ENCODE data around the gene PURA. TPM values are rescaled to one million over a fixed set of nuclear protein-coding genes. Genes with fewer than 3 reads are reported as not detected.

The PURA gene
- 11.1 and 12.0 TPM in 2 replicates for total RNA-seq

DNA sequence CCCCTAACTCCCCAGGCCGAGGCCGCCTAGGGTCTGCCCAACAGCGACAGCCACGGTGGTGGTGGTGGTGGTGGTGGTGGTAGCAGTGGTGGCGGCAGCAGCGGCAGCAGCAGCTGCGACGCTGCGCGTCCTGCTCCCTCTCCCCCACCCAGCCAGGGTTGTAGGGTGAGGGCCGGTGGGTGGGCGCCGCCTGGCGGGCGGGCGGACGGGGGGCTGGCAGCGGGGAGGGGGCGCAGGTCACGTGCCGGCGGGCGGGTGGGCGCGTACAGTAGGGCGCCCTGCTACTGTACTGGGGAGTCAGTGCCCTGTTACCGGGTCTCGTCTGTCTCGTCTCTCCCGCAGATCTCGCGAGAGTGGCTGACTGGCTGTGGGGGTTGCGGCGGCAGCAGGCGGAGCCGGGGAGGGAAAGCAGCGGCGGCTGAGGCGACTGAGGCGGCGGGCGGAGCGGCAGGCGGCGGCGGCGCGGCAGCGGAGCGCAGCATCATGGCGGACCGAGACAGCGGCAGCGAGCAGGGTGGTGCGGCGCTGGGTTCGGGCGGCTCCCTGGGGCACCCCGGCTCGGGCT is at the start of gene PURA:
TSS of gene PURA (plus strand) at position 411 of the 565 bp plus-strand sequence. CDS start at position 484, 73 bp downstream.
- H3K27me3 Mint-ChIP-seq = peaks cover 34% of the 10 kb centered on the region
- H3K36me3 Mint-ChIP-seq (ENCODE audit: low read depth) = peaks cover 14% of the 10 kb centered on the region
- H3K4me3 Mint-ChIP-seq = peak within 1 kb of the TSS; percentile 92
- DNase-seq = peak; percentile 99
- peaks cover 58% of the 10 kb centered on the region for H3K4me1 Mint-ChIP-seq
- H3K9me3 Mint-ChIP-seq = no peaks in the 10 kb centered on the region
- intact Hi-C loops (cut with micrococcal nuclease) = loop anchor here (2.0 to 10.0 kb wide), 5 partner anchors 17 to 591 kb away; partner anchors contain the start of genes SRA1 and ZMAT2
- H3K27ac Mint-ChIP-seq = peak within 1 kb of the TSS; percentile 96

GRCh38 chr5:140072812-140073211 is 41.1 kb upstream of the PURA start:
- Mint-ChIP-seq H3K27ac (no peak overlapping the region), H3K9me3 (no peaks in the 10 kb centered on the region), H3K36me3 (ENCODE audit: low read depth) (no peaks in the 10 kb centered on the region), H3K4me3 (no peak overlapping the region), H3K4me1 (peaks cover 2% of the 10 kb centered on the region), H3K27me3 (peaks cover 44% of the 10 kb centered on the region)
- intact Hi-C loops (cut with micrococcal nuclease) = loop anchor here (1.0 to 10.0 kb wide), 3 partner anchors 71 to 282 kb away; no protein-coding TSS in a partner anchor
- no peak for DNase-seq

DNA sequence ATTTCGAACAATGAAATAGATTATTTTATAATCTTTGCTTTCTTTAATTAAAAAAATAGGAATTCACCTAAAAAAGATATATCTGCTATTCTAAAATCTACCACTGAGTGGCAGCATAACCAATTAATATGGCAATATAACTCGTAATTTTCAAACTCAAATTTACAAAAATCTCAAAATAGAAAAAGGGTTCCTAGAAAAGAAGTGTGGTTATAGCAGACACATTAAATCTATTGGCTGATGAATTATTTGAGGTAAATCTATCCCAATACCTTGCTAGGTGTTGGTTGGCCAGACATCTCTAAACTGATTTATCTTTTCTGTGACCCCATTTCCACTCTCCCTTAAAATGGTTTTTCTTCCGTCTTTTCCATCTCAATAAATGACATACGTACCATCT is 40.6 kb upstream of the PURA start:
- no peak overlapping the region for H3K4me3 Mint-ChIP-seq
- intact Hi-C loops (cut with micrococcal nuclease) = loop anchor here (1.0 to 10.0 kb wide), 3 partner anchors 71 to 282 kb away; no protein-coding TSS in a partner anchor
- peaks cover 2% of the 10 kb centered on the region for H3K4me1 Mint-ChIP-seq
- H3K27ac Mint-ChIP-seq = no peak overlapping the region
- peaks cover 43% of the 10 kb centered on the region for H3K27me3 Mint-ChIP-seq
- DNase-seq = no peak
- H3K9me3 Mint-ChIP-seq = no peaks in the 10 kb centered on the region
- no peaks in the 10 kb centered on the region for H3K36me3 Mint-ChIP-seq (ENCODE audit: low read depth)

GRCh38 chr5:140075371-140075770 is 38.5 kb upstream of the PURA start:
- DNase-seq = no peak
- Mint-ChIP-seq H3K4me3 (no peak overlapping the region), H3K27me3 (peaks cover 33% of the 10 kb centered on the region), H3K27ac (no peak overlapping the region), H3K9me3 (no peaks in the 10 kb centered on the region), H3K4me1 (peaks cover 2% of the 10 kb centered on the region), H3K36me3 (ENCODE audit: low read depth) (no peaks in the 10 kb centered on the region)
- intact Hi-C loops (cut with micrococcal nuclease) = loop anchor here (10.0 kb wide), 1 partner anchor 279 kb away; no protein-coding TSS in a partner anchor

DNA sequence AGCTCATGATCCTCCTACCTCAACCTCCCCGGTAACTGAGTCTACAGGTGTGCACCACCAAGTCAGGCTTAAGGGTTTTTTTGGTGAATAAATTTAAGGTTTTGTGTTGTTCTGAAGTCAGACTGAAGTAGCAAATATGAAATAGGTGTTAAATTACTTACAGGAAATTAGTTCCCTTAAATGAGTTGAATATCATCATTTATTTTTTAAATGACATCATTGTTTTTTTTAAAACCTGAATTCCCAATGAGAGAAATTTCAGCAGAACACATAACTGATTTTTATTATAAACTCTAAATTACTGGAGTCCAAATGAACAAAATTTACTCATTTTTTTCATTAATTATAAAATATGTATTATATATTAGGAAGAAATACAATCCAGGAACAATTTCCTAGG is 37.8 kb upstream of the PURA start:
- H3K9me3 Mint-ChIP-seq = no peaks in the 10 kb centered on the region
- peaks cover 2% of the 10 kb centered on the region for H3K4me1 Mint-ChIP-seq
- intact Hi-C loops (cut with micrococcal nuclease) = loop anchor here (10.0 kb wide), 1 partner anchor 279 kb away; no protein-coding TSS in a partner anchor

GRCh38 chr5:140076788-140077187 is 37.1 kb upstream of the PURA start:
- peaks cover 2% of the 10 kb centered on the region for H3K4me1 Mint-ChIP-seq
- H3K36me3 Mint-ChIP-seq (ENCODE audit: low read depth) = no peaks in the 10 kb centered on the region
- no peak overlapping the region for H3K4me3 Mint-ChIP-seq
- no peaks in the 10 kb centered on the region for H3K9me3 Mint-ChIP-seq
- peaks cover 28% of the 10 kb centered on the region for H3K27me3 Mint-ChIP-seq
- DNase-seq = no peak
- intact Hi-C loops (cut with micrococcal nuclease) = loop anchor here (10.0 kb wide), 1 partner anchor 278 kb away; no protein-coding TSS in a partner anchor
- H3K27ac Mint-ChIP-seq = no peak overlapping the region

More for the DNA sequence above, 37.8 kb upstream of the PURA start:
- DNase-seq = no peak
- H3K4me3 Mint-ChIP-seq = no peak overlapping the region
- no peaks in the 10 kb centered on the region for H3K36me3 Mint-ChIP-seq (ENCODE audit: low read depth)
- H3K27me3 Mint-ChIP-seq = peaks cover 31% of the 10 kb centered on the region
- H3K27ac Mint-ChIP-seq = no peak overlapping the region

DNA sequence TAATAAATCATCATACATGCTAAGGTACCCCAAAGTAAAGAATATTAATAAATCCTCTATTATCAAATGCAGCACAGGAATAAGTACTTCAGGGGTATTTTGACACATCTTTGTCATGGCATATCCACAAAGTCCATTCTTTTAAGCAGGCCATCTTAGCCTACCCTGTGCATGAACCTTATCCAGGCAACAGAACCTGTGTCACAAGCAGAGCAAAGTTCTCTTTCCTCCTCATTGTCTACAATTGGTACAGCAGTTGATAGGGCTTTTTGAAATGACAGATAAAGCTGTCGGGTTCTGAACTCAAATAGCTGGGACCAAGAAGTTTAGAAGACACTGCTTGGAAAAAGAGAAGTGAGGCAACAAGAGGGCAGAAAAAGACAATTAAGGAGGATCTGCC is 30.8 kb upstream of the PURA start:
- intact Hi-C loops (cut with micrococcal nuclease) = no loop called here
- Mint-ChIP-seq H3K9me3 (no peaks in the 10 kb centered on the region), H3K4me3 (no peak overlapping the region), H3K27me3 (peaks cover 42% of the 10 kb centered on the region), H3K36me3 (ENCODE audit: low read depth) (no peaks in the 10 kb centered on the region), H3K27ac (no peak overlapping the region), H3K4me1 (no peaks in the 10 kb centered on the region)
- no peak for DNase-seq

DNA sequence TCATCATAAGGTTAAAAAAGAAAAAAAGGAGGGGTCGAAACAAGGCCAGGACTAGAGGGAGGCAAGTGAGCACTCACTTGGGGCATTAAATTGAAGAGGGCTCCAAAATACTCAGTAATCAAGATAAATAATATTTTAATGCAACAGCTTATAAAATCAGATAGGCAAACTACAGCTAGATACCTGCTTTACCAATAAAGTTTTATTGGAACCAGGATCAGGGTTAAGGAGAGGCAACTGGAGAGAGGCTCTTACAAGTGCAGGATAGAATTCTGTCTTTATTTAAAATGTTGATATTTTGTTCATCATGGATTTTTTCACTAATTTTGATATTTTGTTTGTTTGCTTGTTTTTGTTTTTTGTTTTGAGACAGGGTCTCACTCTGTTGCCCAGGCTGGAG is 30.3 kb upstream of the PURA start:
- Mint-ChIP-seq H3K27me3 (peaks cover 42% of the 10 kb centered on the region), H3K9me3 (no peaks in the 10 kb centered on the region), H3K36me3 (ENCODE audit: low read depth) (no peaks in the 10 kb centered on the region), H3K4me1 (no peaks in the 10 kb centered on the region), H3K27ac (no peak overlapping the region), H3K4me3 (no peak overlapping the region)
- DNase-seq = no peak
- intact Hi-C loops (cut with micrococcal nuclease) = no loop called here

DNA sequence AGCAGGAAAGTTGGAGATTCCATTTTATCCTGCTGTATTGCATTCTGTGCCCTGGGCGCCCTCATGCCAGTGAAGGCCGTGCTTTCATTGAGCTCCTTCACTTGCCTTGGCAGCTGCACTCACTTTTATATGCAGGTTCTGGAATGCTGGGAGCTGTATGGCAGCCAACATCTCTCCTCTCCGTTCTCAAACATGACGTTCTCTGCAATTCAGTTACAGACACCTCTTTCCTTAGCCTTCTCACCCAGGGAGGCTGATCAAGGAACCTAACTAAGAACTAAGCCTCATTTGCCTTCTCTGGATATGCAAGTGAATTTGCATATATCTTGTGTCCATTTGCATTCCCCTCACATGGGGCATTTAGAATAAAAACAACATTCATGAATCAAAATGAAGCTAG is 29.4 kb upstream of the PURA start:
- no peaks in the 10 kb centered on the region for H3K36me3 Mint-ChIP-seq (ENCODE audit: low read depth)
- H3K4me3 Mint-ChIP-seq = no peak overlapping the region
- no peaks in the 10 kb centered on the region for H3K9me3 Mint-ChIP-seq
- DNase-seq = no peak
- H3K27ac Mint-ChIP-seq = no peak overlapping the region
- no peaks in the 10 kb centered on the region for H3K4me1 Mint-ChIP-seq
- H3K27me3 Mint-ChIP-seq = peaks cover 46% of the 10 kb centered on the region
- intact Hi-C loops (cut with micrococcal nuclease) = no loop called here

DNA sequence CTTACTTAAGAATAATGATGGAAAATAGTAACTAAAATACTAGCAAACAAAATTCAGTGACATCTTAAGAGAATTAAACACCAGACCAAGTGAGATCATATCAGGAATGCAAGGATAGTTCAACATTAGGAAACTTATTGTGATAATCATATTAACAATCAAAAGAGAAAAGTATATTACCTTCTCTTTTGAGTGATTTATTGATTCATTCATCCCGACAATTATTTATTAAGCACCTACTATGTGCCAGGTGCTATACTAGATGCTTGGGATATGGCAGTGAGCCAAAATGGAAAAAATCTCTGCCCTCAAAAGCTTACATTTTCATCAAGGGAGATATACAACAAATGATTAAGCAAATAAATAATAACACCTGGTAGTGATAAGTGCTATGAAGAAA is 23.7 kb upstream of the PURA start:
- Mint-ChIP-seq H3K27me3 (peaks cover 41% of the 10 kb centered on the region), H3K27ac (no peak overlapping the region), H3K9me3 (peaks cover 9% of the 10 kb centered on the region), H3K36me3 (ENCODE audit: low read depth) (no peaks in the 10 kb centered on the region), H3K4me1 (no peaks in the 10 kb centered on the region), H3K4me3 (no peak overlapping the region)
- intact Hi-C loops (cut with micrococcal nuclease) = no loop called here
- no peak for DNase-seq

- H3K4me1 Mint-ChIP-seq = no peaks in the 10 kb centered on the region
- intact Hi-C loops (cut with micrococcal nuclease) = no loop called here
Measured at GRCh38 chr5:140093179-140093578, 20.7 kb upstream of the PURA start.

GRCh38 chr5:140093866-140094265 is 20.0 kb upstream of the PURA start:
- intact Hi-C loops (cut with micrococcal nuclease) = no loop called here
- Mint-ChIP-seq H3K4me1 (no peaks in the 10 kb centered on the region), H3K9me3 (peaks cover 9% of the 10 kb centered on the region), H3K36me3 (ENCODE audit: low read depth) (no peaks in the 10 kb centered on the region), H3K27me3 (peaks cover 31% of the 10 kb centered on the region), H3K4me3 (no peak overlapping the region), H3K27ac (no peak overlapping the region)
- no peak for DNase-seq

More at GRCh38 chr5:140093179-140093578, 20.7 kb upstream of the PURA start:
- H3K27me3 Mint-ChIP-seq = peaks cover 31% of the 10 kb centered on the region
- no peak for DNase-seq
- no peak overlapping the region for H3K4me3 Mint-ChIP-seq
- no peak overlapping the region for H3K27ac Mint-ChIP-seq
- peaks cover 9% of the 10 kb centered on the region for H3K9me3 Mint-ChIP-seq
- H3K36me3 Mint-ChIP-seq (ENCODE audit: low read depth) = no peaks in the 10 kb centered on the region

DNA sequence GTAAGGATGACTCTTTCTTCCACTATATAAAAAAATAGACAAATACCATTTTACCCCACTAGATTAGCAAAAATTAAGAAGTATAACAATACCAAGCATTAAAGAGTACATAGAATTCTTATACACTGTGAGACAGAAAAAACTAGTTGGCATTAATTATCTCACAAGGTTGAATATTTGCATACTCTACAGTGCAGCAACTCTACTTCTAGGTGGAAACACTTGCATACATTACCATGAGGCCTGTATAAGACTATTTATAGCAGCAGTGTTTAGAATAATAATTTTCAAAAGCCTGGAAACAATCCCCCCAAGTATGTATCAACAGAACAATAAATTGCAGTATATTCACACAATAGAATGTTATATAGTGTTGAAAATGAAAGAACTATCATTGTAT is 19.0 kb upstream of the PURA start:
- H3K36me3 Mint-ChIP-seq (ENCODE audit: low read depth) = no peaks in the 10 kb centered on the region
- H3K27me3 Mint-ChIP-seq = peaks cover 30% of the 10 kb centered on the region
- no peaks in the 10 kb centered on the region for H3K4me1 Mint-ChIP-seq
- H3K9me3 Mint-ChIP-seq = peaks cover 9% of the 10 kb centered on the region
- DNase-seq = no peak
- H3K27ac Mint-ChIP-seq = no peak overlapping the region
- intact Hi-C loops (cut with micrococcal nuclease) = no loop called here
- H3K4me3 Mint-ChIP-seq = no peak overlapping the region

DNA sequence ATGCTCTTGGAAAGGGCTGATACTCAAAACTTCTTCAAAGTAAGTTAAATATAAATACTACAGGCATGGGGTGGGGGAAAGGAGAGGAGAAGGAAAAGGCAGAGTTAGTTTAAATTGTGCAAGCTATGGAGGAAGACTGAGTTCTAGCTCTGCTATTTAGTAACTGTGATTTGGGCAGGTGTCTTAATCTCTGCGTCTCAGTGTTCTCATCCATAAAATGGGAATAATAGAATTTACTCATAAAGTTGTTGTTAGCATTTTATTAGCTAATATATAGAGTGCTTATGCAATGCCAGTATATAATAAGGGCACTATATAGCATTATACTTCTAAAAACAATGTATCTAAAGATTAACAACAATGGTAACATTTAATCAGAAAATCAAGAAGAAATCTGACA is 12.7 kb upstream of the PURA start:
- no peak overlapping the region for H3K27ac Mint-ChIP-seq
- H3K4me1 Mint-ChIP-seq = no peaks in the 10 kb centered on the region
- no peaks in the 10 kb centered on the region for H3K9me3 Mint-ChIP-seq
- peaks cover 53% of the 10 kb centered on the region for H3K27me3 Mint-ChIP-seq
- H3K4me3 Mint-ChIP-seq = no peak overlapping the region
- intact Hi-C loops (cut with micrococcal nuclease) = no loop called here
- no peak for DNase-seq
- no peaks in the 10 kb centered on the region for H3K36me3 Mint-ChIP-seq (ENCODE audit: low read depth)

- DNase-seq = no peak
- Mint-ChIP-seq H3K27me3 (peaks cover 51% of the 10 kb centered on the region), H3K27ac (no peak overlapping the region), H3K9me3 (no peaks in the 10 kb centered on the region), H3K4me1 (peaks cover 8% of the 10 kb centered on the region), H3K4me3 (no peak overlapping the region), H3K36me3 (ENCODE audit: low read depth) (peaks cover 1% of the 10 kb centered on the region)
- intact Hi-C loops (cut with micrococcal nuclease) = no loop called here
Measured at GRCh38 chr5:140103154-140103553, 10.8 kb upstream of the PURA start.

Data from activated CD4-positive, alpha-beta T cell treated with anti-CD3 and anti-CD28 coated beads, Interleukin-2, amount 10 ng/mL, durations not matched to agents 24 days and 14 days (primary cell).